CD4-positive, alpha-beta T cell treated with Interferon gamma for 1 hour (primary cell): Measurements from ENCODE around the gene ITPRID2.
A peak's percentile ranks its signal among the peaks of the same experiment; 100 is the strongest.
"Not testable (repeated sequence)": the region's sequence is repeated elsewhere in the genome, so short reads cannot be mapped to it uniquely, and the experiment has no call there.

Source experiments
- DNase-seq: peaks from one replicate; pipeline ENCODE4 v3.0.0-alpha.2; 2020

The ITPRID2 gene

DNA sequence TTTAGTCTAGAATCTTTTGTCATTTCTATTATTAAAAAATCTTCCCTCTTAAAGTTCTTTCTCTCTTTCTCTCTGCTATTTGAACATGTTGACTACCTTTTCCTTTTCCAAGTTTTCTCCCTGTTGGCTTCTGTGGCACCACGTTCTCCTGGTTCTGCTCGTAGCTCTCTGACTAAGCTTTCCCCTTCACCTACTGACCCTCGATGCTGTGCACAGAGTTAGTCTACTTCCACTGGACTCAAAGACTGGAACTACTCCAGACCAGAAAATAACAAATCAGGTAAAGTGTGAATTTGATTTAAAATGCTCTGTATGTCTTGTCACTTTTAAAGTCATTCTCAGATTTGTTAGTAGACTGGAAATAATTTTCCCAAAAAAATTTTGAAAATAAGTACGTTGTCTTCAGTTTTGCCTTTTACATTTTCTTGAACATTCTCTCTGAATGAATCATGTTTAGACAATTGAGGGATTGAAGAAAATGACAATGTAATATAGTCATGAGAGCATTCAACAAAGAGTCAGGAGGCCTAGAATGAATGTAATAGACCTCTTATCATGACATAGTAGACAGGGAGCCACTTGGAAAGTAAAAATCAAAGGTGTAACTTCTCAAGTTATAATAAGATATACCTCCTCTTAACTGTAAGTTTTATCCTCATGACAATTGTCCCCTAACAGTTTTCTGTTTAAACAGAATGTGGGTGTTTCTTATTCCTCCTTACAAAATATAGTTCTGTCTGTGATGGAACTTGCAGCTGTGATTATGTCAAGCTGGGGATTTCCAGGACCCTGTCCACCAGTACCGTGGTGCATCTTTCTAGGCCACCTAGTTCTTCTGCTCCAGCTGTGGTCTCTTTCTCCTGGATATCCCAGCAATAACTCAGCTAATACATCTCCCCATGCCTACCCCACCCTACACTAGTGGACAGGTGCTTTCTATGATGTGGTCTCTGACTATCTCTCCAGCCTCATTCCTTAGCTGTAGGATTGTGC is 25.5 kb downstream of the ITPRID2 start:
- no peak for DNase-seq

DNA sequence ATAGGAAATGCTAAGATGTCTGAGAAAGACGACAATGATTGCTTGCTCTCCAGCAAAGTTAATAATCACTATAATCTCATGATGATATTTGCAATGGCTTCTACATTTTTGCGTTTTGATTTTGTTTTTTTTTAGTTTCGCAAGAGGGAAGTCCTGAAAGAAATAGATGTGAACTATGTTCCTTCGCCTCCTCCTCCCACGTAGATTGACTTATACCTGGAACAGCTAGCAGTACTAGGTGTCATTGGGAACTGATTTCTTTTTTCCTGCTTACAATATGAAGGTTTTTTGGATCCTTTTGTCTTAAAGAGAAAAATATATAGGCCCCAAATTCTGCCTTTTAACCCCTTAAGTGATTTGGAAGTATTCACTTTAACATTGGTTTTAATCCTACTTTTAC is 26.7 kb downstream of the ITPRID2 start:
- DNase-seq = no peak

DNA sequence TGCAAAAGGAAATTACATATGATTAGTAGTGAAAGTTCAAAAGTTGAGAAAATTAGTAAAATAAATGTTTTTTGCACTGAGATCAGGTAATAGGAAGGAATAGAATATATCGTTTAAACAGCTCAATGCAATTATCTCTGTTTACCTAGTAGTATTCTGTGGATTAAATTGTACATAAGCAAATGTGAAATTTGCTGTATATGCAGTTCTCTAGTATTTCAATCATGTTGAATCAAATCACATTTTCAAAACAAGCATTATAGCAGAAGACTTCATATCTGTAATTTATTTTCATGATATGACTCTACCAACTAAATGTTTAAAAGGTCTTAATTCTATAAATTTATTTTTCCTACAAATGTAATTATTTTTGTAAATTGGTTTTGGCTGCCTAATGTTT is 31.6 kb downstream of the ITPRID2 start:
- no peak for DNase-seq

DNA sequence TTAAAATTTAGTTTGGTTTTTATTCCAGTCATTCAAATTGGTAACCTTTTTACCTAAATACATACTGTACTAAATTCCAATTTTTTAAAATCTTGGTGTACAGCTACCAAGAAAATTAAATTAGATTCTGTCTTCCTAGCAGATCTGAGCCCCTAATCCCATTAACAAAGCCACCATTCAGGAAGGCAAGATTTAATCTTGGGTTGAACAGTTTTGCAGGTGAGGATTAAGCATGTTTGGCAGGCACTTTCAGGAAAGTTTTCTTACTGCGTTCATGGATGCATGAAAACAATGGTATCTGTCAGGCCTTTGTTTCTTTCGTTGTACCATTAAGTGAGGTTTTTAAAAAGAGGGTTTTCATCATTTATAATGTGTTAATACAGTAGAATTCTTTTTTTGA is 32.8 kb downstream of the ITPRID2 start:
- DNase-seq = no peak

DNA sequence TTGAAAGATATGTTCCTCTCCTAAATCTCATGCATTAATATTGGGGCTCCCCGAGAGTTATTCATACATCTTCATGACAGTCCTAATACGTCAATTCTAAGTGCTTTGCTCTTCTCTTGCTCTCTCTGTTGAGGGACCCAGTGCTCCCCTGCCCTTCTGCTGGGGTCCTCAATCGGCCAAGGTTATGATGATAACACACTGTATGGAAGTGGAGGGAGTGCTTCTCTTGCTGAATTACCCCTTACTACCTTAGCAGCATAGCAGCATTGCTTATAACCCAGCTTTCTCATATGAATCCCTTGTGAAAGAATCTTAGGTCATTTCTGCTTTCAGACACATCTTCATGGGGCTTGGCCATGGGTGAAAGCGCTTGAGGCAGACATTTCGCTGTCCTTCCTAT is 43.2 kb downstream of the ITPRID2 start:
- no peak for DNase-seq

DNA sequence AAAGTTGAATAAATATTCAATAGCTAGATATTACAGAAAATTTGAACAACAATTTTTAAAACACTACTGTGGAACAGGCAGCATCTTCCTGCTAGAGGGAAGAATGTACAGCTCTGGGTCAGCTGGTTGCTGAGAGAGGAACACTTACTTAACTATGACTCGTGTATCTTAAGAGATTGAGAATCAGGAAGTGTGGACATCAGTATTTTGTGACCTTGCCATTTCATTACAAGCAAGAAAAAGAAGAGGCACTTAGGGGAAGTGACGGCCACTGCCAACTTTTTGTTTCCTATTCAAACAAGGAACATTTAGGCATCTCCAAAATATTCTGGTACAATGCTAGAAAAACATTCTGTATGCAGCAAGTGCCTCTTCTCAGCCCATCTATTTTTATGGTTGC is 45.9 kb downstream of the ITPRID2 start:
- DNase-seq = peak; percentile 5

DNA sequence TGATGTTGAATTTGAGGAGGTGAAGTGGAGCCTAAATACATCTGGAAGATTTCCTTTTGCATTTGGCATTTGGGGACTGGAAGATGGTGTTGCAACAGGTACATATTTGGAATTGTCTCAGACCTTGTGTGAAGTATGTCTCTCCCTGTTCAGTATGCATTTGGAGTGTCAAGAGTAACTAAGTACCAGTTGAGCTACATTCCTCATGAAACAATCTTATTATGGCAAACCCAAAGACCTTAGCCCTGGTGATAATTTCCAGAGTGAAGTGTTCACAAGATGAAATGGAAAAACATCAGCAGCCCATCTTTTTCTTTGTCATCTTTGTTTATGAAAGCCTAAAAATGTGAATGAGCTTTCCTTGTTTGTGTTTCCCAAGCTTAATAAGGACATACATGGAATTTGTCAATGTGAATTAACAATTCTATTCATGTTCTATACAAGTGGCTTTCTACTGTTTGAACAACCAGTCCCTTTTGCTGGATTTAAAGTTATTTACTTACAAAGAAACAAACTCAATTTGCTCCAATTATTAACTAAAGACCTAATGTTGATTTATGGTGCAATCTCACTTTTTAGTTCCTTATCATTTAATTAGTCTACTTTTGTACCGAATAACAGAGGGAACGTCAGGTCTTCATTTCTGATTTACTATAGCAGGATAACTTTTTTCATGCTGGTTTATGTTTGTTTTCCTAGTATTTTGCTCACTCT is 52.0 kb downstream of the ITPRID2 start:
- DNase-seq = no peak

DNA sequence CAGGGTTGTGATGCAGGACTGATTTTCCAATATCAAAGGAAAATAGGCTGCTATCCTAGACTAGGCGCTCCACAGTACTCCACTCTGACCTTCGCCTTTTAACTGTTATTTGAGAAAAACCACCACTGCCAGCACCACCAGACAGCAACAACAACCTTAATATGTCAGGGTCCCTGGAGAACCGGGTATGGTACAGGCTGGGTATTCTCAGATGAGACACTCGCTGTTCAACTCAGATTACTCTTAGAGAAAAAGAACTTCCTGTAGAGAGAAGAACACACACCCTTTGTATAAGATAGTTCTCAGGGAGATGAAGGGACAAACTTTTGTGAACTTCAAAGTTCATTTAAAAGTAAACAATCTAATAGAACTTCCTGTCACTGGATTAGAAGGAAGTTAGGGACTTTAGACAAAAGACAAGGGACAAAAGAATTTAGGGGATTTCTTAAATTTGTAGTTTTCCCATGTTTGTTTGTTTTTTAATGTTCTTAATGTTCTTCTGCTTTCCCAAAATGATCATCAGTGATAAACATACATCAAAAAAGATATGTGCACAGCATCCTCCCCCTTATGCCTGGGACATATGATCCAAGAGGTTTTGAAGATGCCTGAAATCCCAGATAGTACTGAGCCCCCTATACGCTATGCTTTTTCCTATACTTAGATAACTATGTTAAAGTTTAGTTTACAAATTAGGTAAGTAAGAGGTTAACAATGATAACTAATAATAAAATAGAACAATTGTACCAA is 52.8 kb downstream of the ITPRID2 start:
- no peak for DNase-seq

DNA sequence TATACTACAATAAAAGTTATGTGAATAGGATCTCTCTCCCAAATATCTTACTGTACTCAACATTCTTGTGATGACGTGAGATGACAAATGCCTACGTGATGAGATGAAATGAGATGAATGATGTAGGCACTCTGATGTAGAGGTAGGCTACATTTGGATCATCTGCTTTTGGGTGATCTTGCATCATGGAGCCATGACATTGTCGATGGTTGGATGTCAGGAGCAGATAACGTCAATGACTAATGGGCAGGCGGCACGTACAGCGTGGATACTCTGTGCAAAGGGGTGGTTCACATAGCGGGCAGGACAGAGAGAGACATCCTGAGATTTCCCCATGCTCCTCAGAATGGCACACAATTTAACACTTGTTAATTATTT is 53.4 kb downstream of the ITPRID2 start:
- no peak for DNase-seq

DNA sequence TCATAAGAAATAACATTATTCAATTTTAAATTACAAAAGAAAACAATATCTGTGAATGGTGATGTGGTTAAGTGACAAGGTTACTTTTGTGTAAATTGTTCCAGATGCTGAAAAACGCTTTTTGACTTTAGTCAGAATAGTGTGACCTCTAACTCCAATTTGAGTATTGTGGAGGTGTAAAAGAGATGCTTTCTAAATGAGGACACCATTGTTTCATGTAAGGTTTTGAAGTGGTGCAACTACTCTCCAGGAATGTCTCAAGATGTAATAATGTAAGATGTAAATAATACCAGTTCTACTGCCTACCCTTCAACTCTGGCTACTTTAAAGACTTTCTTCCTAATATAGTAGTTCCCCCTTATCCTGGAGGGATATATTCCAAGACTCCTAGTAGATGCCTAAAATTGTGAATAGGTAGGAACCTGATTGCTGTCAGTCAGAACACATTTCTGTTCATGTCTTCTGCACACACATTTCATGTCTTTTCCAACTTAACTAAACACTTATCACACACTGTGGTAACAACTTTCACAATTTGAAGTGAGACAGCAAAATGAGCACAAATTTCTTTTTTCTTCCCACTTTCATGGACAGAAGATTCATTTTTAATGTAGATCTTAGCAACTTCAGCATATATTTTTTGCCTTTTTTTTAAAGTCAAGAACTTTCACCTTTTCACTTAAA is 55.1 kb downstream of the ITPRID2 start:
- DNase-seq = no peak

DNA sequence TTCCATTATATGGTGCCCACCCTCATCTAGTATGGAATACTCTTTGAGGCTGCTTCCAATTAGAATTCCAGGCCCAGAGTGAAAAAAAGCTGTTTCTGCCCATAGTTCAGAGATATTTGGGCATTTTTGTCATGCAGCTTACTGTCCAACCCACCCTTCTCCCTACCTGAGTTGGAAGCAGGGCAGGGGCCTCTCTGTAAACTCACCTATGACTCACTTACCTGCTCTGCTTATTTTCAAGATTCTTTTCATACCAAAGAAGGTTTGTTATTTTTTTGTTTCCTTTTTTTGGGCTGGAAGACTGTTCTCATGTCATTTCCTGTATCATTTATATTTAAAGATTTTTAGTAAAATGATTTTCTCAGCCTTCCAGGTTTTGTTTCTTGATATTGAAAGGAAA is 55.7 kb downstream of the ITPRID2 start:
- no peak for DNase-seq

DNA sequence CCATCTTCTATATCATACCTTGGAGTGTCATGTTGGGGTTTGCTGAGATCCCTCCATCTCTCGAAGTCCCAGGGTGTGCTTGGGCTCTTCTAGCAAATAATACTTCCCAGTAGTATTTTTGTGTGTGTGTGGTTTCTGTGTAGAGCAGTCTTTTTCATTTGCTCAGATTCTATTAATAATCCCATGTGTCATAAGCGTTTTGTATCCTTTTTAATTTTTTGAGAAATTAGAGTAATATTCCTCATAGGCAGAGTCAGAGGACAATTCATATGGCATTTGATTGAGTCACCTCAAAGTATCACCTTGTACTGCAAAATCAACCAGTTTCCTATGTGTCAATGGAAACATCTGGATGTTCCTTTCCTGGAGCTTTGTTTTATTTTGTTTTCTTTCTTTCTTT is 56.7 kb downstream of the ITPRID2 start:
- DNase-seq = no peak

DNA sequence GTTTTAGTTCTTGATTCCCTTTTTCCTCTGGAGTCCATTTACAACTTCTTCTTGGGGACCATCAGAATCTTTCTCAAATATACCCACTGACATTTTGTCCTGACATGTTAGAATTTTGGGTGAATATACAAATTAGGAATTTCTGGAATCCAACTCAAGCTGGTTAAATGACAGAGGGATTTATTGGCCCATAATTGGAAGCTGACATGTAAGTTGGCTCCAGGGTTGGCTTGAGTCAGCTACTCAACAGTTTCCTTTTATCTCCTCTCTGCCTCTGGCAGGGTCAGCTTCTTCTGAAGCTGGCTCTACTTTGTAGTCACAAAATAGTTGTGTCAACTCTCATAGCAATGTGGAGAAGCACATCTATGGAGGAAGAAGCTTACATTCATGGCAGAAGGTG is 57.5 kb downstream of the ITPRID2 start:
- no peak for DNase-seq

DNA sequence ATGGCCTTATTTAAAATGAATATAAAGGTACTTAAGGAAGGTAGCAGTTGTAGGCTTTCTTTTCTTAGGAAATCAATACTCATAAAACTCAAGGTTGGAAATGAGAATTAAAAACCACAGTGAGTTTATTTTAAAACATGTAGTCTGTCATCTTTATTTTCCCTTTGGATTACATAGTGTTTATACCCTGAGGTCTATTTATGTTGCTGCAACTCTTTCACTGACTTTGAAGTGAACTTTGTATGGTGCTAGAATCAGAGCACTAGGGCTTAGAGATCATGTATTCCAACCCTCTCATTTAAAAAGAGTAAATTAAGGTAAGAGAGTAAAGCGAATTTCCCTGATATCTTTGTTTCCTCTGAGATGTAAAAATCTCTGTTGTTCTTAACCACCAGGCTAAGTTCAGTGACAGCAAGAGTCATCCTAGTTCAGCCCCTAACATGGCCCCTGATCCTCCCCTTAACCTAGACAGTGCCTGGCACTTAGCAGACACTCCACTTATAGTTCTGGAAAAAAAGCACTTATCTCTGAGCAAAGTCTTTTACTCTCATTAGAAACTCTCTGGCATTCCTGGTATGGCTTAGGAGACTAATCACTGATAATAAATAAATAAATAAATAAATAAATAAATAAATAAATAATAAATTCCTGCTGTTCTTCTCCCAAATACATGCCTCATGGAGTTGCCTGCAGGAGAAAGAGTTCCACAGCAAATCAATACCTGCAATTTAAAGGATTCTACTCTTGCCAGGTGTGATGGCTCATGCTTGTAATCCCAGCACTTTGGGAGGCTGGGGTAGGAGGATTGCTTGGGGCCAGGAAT is 61.1 kb downstream of the ITPRID2 start:
- DNase-seq = no peak

DNA sequence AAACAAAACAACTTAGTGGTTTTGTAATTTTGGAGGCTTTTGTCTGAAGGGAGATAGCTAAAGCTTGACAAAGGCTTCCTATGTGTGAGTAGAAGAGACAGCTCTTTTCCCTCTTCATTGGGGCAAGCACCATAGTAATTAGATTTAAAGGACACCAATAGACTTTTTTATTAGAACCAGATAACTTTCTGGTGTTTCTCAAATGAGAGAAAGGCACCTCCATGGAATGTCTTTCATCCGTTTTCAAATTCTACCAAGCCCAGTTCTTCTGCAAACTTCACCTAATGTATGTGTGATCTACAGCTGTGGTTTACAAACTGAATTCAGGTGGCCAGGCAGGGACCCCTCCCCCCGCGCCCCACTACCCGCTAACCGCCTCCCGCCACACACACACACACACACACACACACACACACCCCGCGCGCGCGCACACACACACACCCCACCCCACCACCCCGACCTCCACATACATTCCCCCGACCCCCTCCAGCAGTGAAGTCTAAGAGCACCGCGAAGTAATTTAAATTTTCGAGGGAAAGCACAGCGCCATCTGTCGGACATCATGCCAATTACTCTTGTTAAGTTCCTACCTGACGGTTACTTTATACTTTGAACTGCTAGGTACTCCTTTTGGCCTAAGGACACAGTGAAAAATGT is 62.5 kb downstream of the ITPRID2 start:
- peak; percentile 37 for DNase-seq

DNA sequence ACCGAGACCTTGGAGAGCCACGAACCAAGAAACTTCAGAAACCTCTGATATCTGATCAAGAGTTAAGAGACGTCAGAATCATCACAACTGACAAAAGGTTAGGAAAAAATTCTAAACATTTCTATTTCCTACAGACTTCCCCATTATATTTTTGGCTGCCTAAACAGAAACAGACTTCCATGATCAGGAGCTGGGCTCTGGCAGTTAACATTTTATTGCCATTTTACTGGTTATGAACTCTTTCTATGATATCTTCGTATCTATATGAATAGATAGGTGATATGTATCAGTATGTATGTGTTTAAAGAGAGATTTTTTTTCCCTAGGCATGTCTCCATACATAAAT is 63.0 kb downstream of the ITPRID2 start:
- no peak for DNase-seq

DNA sequence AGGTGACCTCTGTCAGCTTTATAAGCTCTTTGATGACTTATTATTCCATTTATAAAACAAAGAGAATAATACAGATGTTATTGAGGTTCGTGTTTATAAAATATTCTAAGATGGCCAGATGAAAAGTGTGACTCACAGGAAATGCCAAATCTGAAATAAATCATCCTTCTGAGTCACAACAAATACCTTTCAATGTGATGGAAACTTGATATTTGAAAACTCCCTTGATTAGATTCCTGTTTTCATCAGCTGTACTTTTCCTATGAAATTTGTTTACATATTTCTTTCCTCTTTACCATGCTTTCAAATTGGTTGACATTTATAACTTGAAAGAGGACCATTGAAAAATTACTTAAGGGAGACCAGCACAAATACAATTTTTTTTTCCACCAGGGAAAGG is 63.5 kb downstream of the ITPRID2 start:
- no peak for DNase-seq

DNA sequence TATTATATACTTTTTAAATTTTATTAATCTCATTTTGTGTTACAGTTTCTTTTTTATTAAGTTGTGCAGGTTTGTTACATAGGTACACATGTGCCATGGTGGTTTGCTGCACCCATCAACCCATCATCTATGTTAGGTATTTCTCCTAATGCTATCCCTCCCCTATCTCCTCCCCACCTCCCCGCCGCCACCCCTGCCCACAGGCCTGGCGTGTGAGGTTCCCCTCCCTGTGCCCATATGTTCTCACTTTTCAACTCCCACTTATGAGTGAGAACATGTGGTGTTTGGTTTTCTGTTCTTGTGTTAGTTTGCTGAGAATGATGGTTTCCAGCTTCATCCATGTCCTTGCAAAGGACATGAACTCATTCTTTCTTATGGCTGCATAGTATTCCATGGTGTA is 64.3 kb downstream of the ITPRID2 start:
- DNase-seq = not testable (repeated sequence)

DNA sequence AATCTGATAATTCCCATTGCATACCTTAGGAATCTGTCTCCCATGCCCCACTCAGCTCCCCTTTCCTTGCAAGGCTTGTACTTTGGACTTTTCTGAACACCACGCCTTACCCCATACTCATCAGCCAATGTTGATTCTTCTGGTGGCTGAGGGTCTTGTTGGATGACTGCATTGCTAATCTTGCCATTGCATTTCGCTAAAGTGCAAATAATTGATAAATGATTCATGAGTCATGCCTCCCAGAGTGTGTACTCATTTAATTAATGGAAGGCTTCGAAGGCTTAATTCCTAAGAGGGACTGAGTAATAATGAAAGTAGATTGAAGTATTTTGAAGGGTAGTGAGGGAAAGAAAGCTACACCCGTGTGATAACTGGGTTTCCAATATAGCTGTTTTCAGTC is 66.1 kb downstream of the ITPRID2 start:
- DNase-seq = no peak

DNA sequence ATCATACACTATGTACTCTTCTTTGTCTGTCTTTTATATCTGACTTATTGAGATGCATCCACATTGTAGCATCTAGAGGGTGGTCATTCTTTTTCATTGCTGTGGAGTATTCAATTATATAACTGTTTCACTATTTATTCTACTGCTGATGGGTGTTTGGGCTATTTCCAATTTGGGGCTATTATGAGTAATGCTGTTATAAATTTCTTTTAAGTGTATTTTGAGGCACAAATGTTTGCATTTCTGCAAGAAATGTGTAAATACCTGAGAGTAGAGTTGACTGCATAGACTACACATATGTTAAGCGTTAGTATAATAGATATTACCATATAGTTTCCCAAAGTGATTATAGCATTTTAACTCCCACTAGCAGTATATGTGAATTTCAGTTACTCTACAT is 67.2 kb downstream of the ITPRID2 start:
- DNase-seq = no peak

DNA sequence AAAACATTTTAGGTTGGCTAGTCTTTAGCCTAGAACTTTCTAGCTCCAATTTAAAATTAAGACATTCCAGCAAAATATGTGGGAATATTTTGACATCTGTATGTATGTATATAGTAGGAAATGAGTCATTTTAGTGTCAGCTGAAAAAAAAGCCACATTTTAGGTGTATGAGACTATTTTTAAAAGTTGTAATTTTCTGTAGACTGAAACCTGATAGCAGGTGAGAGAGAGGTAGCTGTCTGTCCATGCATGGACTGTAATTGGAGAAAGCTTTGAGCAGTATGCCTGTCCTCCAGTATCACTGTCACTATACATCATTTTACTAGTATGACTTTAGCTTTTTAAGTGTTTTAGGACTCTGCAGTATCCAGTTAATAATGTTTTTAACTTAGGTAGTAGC is 68.0 kb downstream of the ITPRID2 start:
- DNase-seq = no peak

DNA sequence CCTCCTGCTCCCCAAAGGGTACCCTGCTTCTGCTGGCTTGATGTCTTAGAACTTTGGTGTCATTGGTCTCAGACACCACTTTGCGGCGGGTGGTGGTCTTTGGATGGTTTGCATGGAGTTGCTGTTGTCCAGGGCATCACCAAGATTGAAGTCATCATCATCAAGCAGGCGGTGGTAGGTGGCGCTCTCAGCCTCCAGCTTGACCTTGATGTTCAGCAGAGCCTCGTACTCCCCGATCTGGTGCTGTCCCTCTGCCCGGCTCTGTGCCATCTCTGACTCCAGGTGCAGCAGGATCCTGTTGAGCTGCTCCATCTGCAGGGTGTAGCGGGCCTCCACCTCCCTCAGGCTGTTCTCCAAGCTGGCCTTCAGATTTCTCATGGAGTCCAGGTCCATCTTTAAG is 69.6 kb downstream of the ITPRID2 start:
- DNase-seq = not testable (repeated sequence)
